ENCODE results near the gene KLHL12.

Gene KLHL12

GRCh38 chr1:202858331-202858730, 68.7 kb downstream of the KLHL12 start:
- TF ChIP-seq CTCF (IDR thresholded peaks at IDR 0.05) = no peak
- Histone ChIP-seq H3K9ac (no peak overlapping the region), H3K36me3 (ENCODE audit: control insufficient read depth, insufficient read depth, low read length) (no peaks in the 10 kb centered on the region), H3K4me1 (no peaks in the 10 kb centered on the region), H3K4me3 (ENCODE audit: low read depth, low read length) (no peak overlapping the region), H3K27ac (no peak overlapping the region), H3K27me3 (ENCODE audit: control insufficient read depth, insufficient read depth, low read length) (no peaks in the 10 kb centered on the region), H3K4me2 (ENCODE audit: low read length) (no peak overlapping the region), H3K79me2 (no peaks in the 10 kb centered on the region), H2AFZ (no peak overlapping the region), H3K9me3 (ENCODE audit: control insufficient read depth, low read length) (no peaks in the 10 kb centered on the region)

- H3K4me2 ChIP-seq (ENCODE audit: low read length) = no peak overlapping the region
- no peak overlapping the region for H3K4me3 ChIP-seq (ENCODE audit: low read depth, low read length)
- H3K9ac ChIP-seq = no peak overlapping the region
- no peaks in the 10 kb centered on the region for H3K4me1 ChIP-seq
- no peak overlapping the region for H3K27ac ChIP-seq
- no peaks in the 10 kb centered on the region for H3K27me3 ChIP-seq (ENCODE audit: control insufficient read depth, insufficient read depth, low read length)
- TF ChIP-seq CTCF (IDR thresholded peaks at IDR 0.05) = no peak
- no peaks in the 10 kb centered on the region for H3K79me2 ChIP-seq
- H3K36me3 ChIP-seq (ENCODE audit: control insufficient read depth, insufficient read depth, low read length) = no peaks in the 10 kb centered on the region
- H3K9me3 ChIP-seq (ENCODE audit: control insufficient read depth, low read length) = no peaks in the 10 kb centered on the region
- no peak overlapping the region for H2AFZ ChIP-seq
Measured at GRCh38 chr1:202857136-202857610, 69.9 kb downstream of the KLHL12 start.

- H3K9me3 ChIP-seq (ENCODE audit: control insufficient read depth, low read length) = no peaks in the 10 kb centered on the region
- H3K4me2 ChIP-seq (ENCODE audit: low read length) = no peak overlapping the region
- H3K27ac ChIP-seq = no peak overlapping the region
- H3K4me1 ChIP-seq = no peaks in the 10 kb centered on the region
- H3K9ac ChIP-seq = no peak overlapping the region
- no peaks in the 10 kb centered on the region for H3K27me3 ChIP-seq (ENCODE audit: control insufficient read depth, insufficient read depth, low read length)
- no peak for TF ChIP-seq CTCF (IDR thresholded peaks at IDR 0.05)
- no peak overlapping the region for H2AFZ ChIP-seq
- H3K79me2 ChIP-seq = no peaks in the 10 kb centered on the region
- H3K36me3 ChIP-seq (ENCODE audit: control insufficient read depth, insufficient read depth, low read length) = no peaks in the 10 kb centered on the region
- H3K4me3 ChIP-seq (ENCODE audit: low read depth, low read length) = no peak overlapping the region
Measured at GRCh38 chr1:202856014-202856413, 71.0 kb downstream of the KLHL12 start.

DNA sequence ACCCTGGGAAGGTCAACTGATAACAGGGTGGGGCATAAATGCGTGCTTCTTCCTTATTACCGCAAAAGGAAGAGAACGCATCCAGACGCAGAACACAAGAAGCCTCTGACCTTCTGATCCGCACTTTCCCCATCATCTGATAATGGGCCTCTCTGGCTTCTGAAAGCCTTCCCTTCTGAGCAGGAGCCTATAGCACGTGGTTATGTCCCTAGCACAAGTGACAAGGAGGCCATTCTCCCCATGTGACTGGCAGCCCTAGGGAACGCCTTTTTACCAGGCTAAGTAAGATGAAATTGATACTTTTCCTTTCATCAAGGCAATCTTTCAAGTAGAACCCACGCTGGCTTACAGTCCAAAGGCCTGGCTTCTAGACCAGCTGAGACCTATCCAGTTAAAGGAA, 72.2 kb downstream of the KLHL12 start:
- H3K27me3 ChIP-seq (ENCODE audit: control insufficient read depth, insufficient read depth, low read length) = no peaks in the 10 kb centered on the region
- TF ChIP-seq CTCF (IDR thresholded peaks at IDR 0.05) = no peak
- H2AFZ ChIP-seq = no peak overlapping the region
- H3K4me3 ChIP-seq (ENCODE audit: low read depth, low read length) = no peak overlapping the region
- no peaks in the 10 kb centered on the region for H3K9me3 ChIP-seq (ENCODE audit: control insufficient read depth, low read length)
- no peaks in the 10 kb centered on the region for H3K4me1 ChIP-seq
- no peak overlapping the region for H3K4me2 ChIP-seq (ENCODE audit: low read length)
- H3K36me3 ChIP-seq (ENCODE audit: control insufficient read depth, insufficient read depth, low read length) = no peaks in the 10 kb centered on the region
- H3K79me2 ChIP-seq = no peaks in the 10 kb centered on the region
- H3K9ac ChIP-seq = no peak overlapping the region
- no peak overlapping the region for H3K27ac ChIP-seq

DNA sequence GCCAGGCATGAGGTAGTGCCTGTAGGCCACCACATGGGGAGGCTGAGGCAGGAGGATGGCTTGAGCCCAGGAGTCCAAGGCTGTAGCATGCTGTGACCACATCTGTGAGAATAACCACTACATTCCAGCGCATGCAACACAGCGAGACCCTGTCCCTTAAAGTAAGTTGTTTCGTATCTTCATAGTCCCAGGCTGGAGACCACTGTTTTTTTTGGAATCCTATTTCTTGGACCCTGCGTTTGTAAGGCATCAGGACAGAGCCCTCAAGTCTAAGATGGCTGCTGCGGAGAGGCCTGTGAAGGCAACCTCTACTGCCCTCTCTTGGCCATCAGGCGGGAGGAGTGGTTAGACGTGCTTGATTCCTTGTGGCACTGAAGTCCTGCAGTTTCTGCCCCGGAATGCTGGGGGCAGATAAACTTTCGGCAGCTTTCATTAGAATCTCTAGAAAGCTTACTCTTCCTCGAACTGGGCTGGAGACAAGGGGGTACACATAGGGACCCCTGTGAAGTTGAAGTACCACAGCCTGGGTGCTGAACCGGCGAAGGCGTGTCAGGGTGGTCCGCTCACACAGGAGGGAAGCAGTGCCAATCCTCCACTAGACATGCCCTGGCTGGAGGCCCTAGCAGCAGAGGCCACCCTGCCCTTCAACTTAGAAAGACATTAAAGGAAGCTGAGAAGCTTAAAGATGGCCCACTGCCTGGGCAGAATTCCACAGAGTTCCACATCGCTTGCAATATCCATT, 74.7 kb downstream of the KLHL12 start:
- no peaks in the 10 kb centered on the region for H3K36me3 ChIP-seq (ENCODE audit: control insufficient read depth, insufficient read depth, low read length)

More for the DNA sequence above, 74.7 kb downstream of the KLHL12 start:
- Histone ChIP-seq H3K9me3 (ENCODE audit: control insufficient read depth, low read length) (no peaks in the 10 kb centered on the region), H3K9ac (no peak overlapping the region), H3K27me3 (ENCODE audit: control insufficient read depth, insufficient read depth, low read length) (no peaks in the 10 kb centered on the region), H3K79me2 (no peaks in the 10 kb centered on the region), H3K4me2 (ENCODE audit: low read length) (no peak overlapping the region), H3K4me1 (no peaks in the 10 kb centered on the region), H3K4me3 (ENCODE audit: low read depth, low read length) (no peak overlapping the region), H3K27ac (no peak overlapping the region), H2AFZ (no peak overlapping the region)
- no peak for TF ChIP-seq CTCF (IDR thresholded peaks at IDR 0.05)

Measured in parathyroid adenoma (tissue), 2 donors.